H1 (cell line): ENCODE data around the gene CHRDL2. TPM values are rescaled to one million over a fixed set of nuclear protein-coding genes. Genes with fewer than 3 reads are reported as not detected.

Source experiments
- CTCF ChIA-PET: fragments of 300-600 bp; sonication (Branson Sonifier 250); formaldehyde crosslinking; loops from one replicate; lab custom pipeline; 2021; ENCODE audit not compliant: partially characterized antibody; lab: Charles Lee
- POLR2A ChIA-PET: fragments of 300-600 bp; sonication (Branson Sonifier 250); formaldehyde crosslinking; loops from one replicate; lab custom pipeline; 2021; ENCODE audit warnings: inconsistent platforms; ENCODE audit not compliant: partially characterized antibody; lab: Charles Lee
- DNase-seq, 2 experiments: peaks; one replicate each; pipeline versions ENCODE4 v3.0.0 to v3.0.0-alpha.2; 2010 to 2022; ENCODE audit warnings: low spot score in 2 of 2, low read depth in 1 of 2, mixed read lengths in 1 of 2
- FAIRE-seq: peaks from 2 replicates; lab custom pipeline; 2011; peaks lifted over from hg19 to GRCh38; lab: Jason Lieb, UNC
- H2AFZ ChIP-seq: 2 replicates; pipeline ENCODE4 v1.8.1; 2012; ENCODE audit warnings: low read length, inconsistent platforms
- H2AK5ac ChIP-seq: 2 replicates; pipeline ENCODE4 v1.6.1; 2013; ENCODE audit warnings: low read depth, low read length
- H2BK120ac ChIP-seq: replicated peaks from 2 replicates; pipeline ENCODE3; 2013; ENCODE audit warnings: low read depth, low read length, inconsistent platforms
- H2BK12ac ChIP-seq: 2 replicates; pipeline ENCODE4 v1.6.1; 2013; ENCODE audit warnings: low read depth, low read length
- H2BK15ac ChIP-seq: 2 replicates; pipeline ENCODE4 v1.6.1; 2013; ENCODE audit warnings: low read length
- H2BK20ac ChIP-seq: 2 replicates; pipeline ENCODE4 v1.6.1; 2013; ENCODE audit warnings: low read length
- H2BK5ac ChIP-seq: 2 replicates; pipeline ENCODE4 v1.6.1; 2013; ENCODE audit warnings: low read depth, low read length
- H3K14ac ChIP-seq: 2 replicates; pipeline ENCODE4 v1.6.1; 2013; ENCODE audit warnings: inconsistent platforms; ENCODE audit not compliant: insufficient read length
- H3K18ac ChIP-seq: 2 replicates; pipeline ENCODE4 v1.6.1; 2013; ENCODE audit warnings: low read length; ENCODE audit errors: extremely low read depth
- H3K23ac ChIP-seq: 2 replicates; pipeline ENCODE4 v1.6.1; 2013; ENCODE audit warnings: inconsistent platforms; ENCODE audit not compliant: insufficient read length
- H3K23me2 ChIP-seq: 2 replicates; pipeline ENCODE4 v1.6.1; 2013; ENCODE audit warnings: low read depth, low read length
- H3K27ac ChIP-seq: 2 replicates; pipeline ENCODE4 v1.6.1; 2011; ENCODE audit warnings: low read depth, low read length, inconsistent platforms
- H3K27me3 ChIP-seq, 4 experiments: replicated peaks in 1 of 4; 1 replicate in 1 of 4; 2 replicates in 3 of 4; pipeline versions ENCODE4 v1.6.1 to v1.8.1; 2011 to 2013; ENCODE audit warnings: low read length in 3 of 4, mild to moderate bottlenecking in 3 of 4, inconsistent platforms in 2 of 4, mixed read lengths in 2 of 4, moderate library complexity in 1 of 4; ENCODE audit not compliant: control insufficient read depth in 3 of 4, insufficient read depth in 3 of 4; ENCODE audit errors: extremely low read depth in 1 of 4
- H3K36me3 ChIP-seq, 4 experiments: 2 replicates each; pipeline versions ENCODE4 v1.6.1 to v1.8.1; 2011 to 2013; ENCODE audit warnings: mild to moderate bottlenecking in 4 of 4, low read length in 3 of 4, moderate library complexity in 2 of 4, control low read depth in 1 of 4, inconsistent platforms in 1 of 4; ENCODE audit not compliant: insufficient read depth in 4 of 4, control insufficient read depth in 2 of 4
- H3K4ac ChIP-seq: replicated peaks from 2 replicates; pipeline ENCODE3; 2013; ENCODE audit warnings: low read length, low read depth, mixed read lengths, inconsistent platforms; ENCODE audit not compliant: insufficient read length
- H3K4me1 ChIP-seq, 4 experiments: replicated peaks in 1 of 4; 1 replicate in 1 of 4; 2 replicates in 3 of 4; pipeline versions ENCODE4 v1.6.1 to v1.8.1; 2011 to 2013; ENCODE audit warnings: low read length in 3 of 4, inconsistent platforms in 2 of 4, mixed read lengths in 1 of 4; ENCODE audit not compliant: insufficient read depth in 4 of 4, control insufficient read depth in 3 of 4
- H3K4me2 ChIP-seq, 2 experiments: 2 replicates each; pipeline versions ENCODE4 v1.6.1 to v1.8.1; 2011 to 2013; ENCODE audit warnings: low read depth in 2 of 2, low read length in 2 of 2, control low read depth in 1 of 2, inconsistent platforms in 1 of 2, mild to moderate bottlenecking in 1 of 2; ENCODE audit not compliant: insufficient read depth in 1 of 2
- H3K4me3 ChIP-seq, 4 experiments: fragments of 200-600, 300-600 bp in 1 of 4; sonication (generic), shearing (Covaris generic), sonication (Bioruptor Twin) in 1 of 4; 2 replicates each; pipeline versions ENCODE4 v1.5.1 to v1.8.1; 2011 to 2016; ENCODE audit warnings: low read length in 4 of 4, low read depth in 3 of 4, control low read depth in 2 of 4, inconsistent platforms in 2 of 4, mild to moderate bottlenecking in 2 of 4, mixed read lengths in 1 of 4, moderate library complexity in 1 of 4; ENCODE audit not compliant: insufficient read depth in 2 of 4; ENCODE audit errors: extremely low read depth in 1 of 4
- H3K56ac ChIP-seq: replicated peaks from 2 replicates; pipeline ENCODE3; 2013; ENCODE audit warnings: low read depth, mild to moderate bottlenecking, mixed read lengths, low read length, inconsistent platforms; ENCODE audit not compliant: insufficient read length
- H3K79me1 ChIP-seq: 2 replicates; pipeline ENCODE4 v1.6.1; 2013; ENCODE audit warnings: low read depth, low read length, control low read depth
- H3K79me2 ChIP-seq, 2 experiments: 2 replicates each; pipeline versions ENCODE4 v1.6.1 to v1.8.1; 2012 to 2013; ENCODE audit warnings: low read length in 2 of 2, mild to moderate bottlenecking in 2 of 2, inconsistent platforms in 1 of 2; ENCODE audit not compliant: insufficient read depth in 2 of 2, control insufficient read depth in 1 of 2
- H3K9ac ChIP-seq, 4 experiments: replicated peaks in 1 of 4; 1 replicate in 1 of 4; 2 replicates in 3 of 4; pipeline versions ENCODE4 v1.6.1 to v1.8.1; 2011 to 2013; ENCODE audit warnings: low read depth in 3 of 4, low read length in 3 of 4, control low read depth in 2 of 4, mild to moderate bottlenecking in 2 of 4, moderate library complexity in 2 of 4, inconsistent platforms in 1 of 4; ENCODE audit errors: extremely low read depth in 1 of 4
- H3K9me3 ChIP-seq, 2 experiments: 2 replicates each; pipeline versions ENCODE4 v1.6.1 to v1.8.1; 2012 to 2013; ENCODE audit warnings: mild to moderate bottlenecking in 2 of 2, moderate library complexity in 2 of 2, control low read depth in 1 of 2, inconsistent platforms in 1 of 2, low read depth in 1 of 2, low read length in 1 of 2, mixed read lengths in 1 of 2; ENCODE audit not compliant: insufficient read depth in 2 of 2
- H4K20me1 ChIP-seq, 2 experiments: replicated peaks in 1 of 2; 2 replicates each; pipeline versions ENCODE3 to v1.8.1; 2011 to 2013; ENCODE audit warnings: inconsistent platforms in 2 of 2, low read length in 2 of 2, mild to moderate bottlenecking in 1 of 2; ENCODE audit not compliant: insufficient read depth in 2 of 2, control insufficient read depth in 1 of 2
- H4K5ac ChIP-seq: 2 replicates; pipeline ENCODE4 v1.6.1; 2013; ENCODE audit warnings: low read length, low read depth, mixed read lengths, inconsistent platforms; ENCODE audit not compliant: insufficient read length
- H4K8ac ChIP-seq: 2 replicates; pipeline ENCODE4 v1.8.0; 2013; ENCODE audit warnings: mild to moderate bottlenecking, moderate library complexity, low read length, inconsistent platforms; ENCODE audit not compliant: insufficient read depth; ENCODE audit errors: extremely low read depth
- H4K91ac ChIP-seq: replicated peaks from 2 replicates; pipeline ENCODE3; 2013; ENCODE audit warnings: low read length, mixed read lengths, inconsistent platforms; ENCODE audit not compliant: insufficient read length
- FOSL1 ChIP-seq: IDR thresholded peaks from 2 replicates; pipeline ENCODE4 v1.6.1; 2011; ENCODE audit warnings: mild to moderate bottlenecking, low read depth, low read length, moderate library complexity; ENCODE audit not compliant: insufficient read depth
- SP4 ChIP-seq: IDR thresholded peaks from 2 replicates; pipeline ENCODE4 v1.6.1; 2012; ENCODE audit warnings: low read length, inconsistent platforms
- WGBS, 2 experiments: shearing (Covaris generic) in 1 of 2; methylation state at CpG; one replicate each; pipeline versions ENCODE4 v1.1.6 to v1.1.7; 2013 to 2015; ENCODE audit warnings: low lambda C conversion rate in 2 of 2, mixed read lengths in 2 of 2, inconsistent platforms in 1 of 2, low coverage in 1 of 2, missing lambda C conversion rate in 1 of 2; ENCODE audit not compliant: insufficient replicate concordance in 2 of 2, insufficient coverage in 1 of 2, insufficient read length in 1 of 2; ENCODE audit errors: extremely low coverage in 1 of 2, missing lambda C conversion rate in 1 of 2; 5-methylcytosine and 5-hydroxymethylcytosine counted together
- polyA plus RNA-seq, 7 experiments: library from polyadenylated mRNA; depleted of rRNA in 3 of 7; stranded (reverse) in 5 of 7; unstranded in 2 of 7; fragments of >200 nt in 5 of 7; fragments of 200-250 nt in 2 of 7; gene quantifications; 1 replicate in 5 of 7; 2 replicates in 1 of 7; 4 replicates in 1 of 7; pipeline versions ENCODE4 v1.2.1 to v1.2.3, GENCODE V29; 2011 to 2013; ENCODE audit warnings: missing spikeins in 2 of 7, mixed read lengths in 2 of 7
- total RNA-seq: library from RNA; stranded (reverse); fragmentation: NEBNext Ultra II Directional; extraction: Animal tissue kit (Norgen Biotek cat#: 25700); gene quantifications from 2 replicates; pipeline ENCODE4 v1.2.1, GENCODE V29; 2021
- TF ChIP-seq, protein P1 (sequence below): IDR thresholded peaks from 2 replicates; pipeline ENCODE4 v1.6.1; 2011; ENCODE audit warnings: low read length, improper control_type of control experiment

CHRDL2 gene
- total and polyA plus RNA-seq, 2 of the 8 experiments (the other 6 are each of a cell fraction or from before 2014, with no cell fraction given), result 0.26 to 0.48 TPM

GRCh38 chr11:74751303-74751702 lies 20.1 kb upstream of the CHRDL2 start:
- Histone ChIP-seq H3K9me3 (no peaks in the 10 kb centered on the region), H3K4ac (no peak overlapping the region), H4K91ac (no peak overlapping the region), H3K23ac (no peak overlapping the region), H4K8ac (no peak overlapping the region), H3K27ac (no peak overlapping the region), H3K79me2 (peaks cover 0 to 60% of the 10 kb centered on the region in 2 experiments; a peak in 2 of 4 replicates), H3K9ac (no peak overlapping the region), H3K79me1 (peaks cover 5% of the 10 kb centered on the region), H3K23me2 (peaks cover 9% of the 10 kb centered on the region; the same call in 1 of the 2 replicates), H2BK120ac (no peak overlapping the region), H2BK15ac (no peak overlapping the region), H3K4me2 (no peak overlapping the region), H3K56ac (no peak overlapping the region), H3K4me3 (no peak overlapping the region), H3K36me3 (no peaks in the 10 kb centered on the region), H3K14ac (no peak overlapping the region), H3K27me3 (peaks cover 0 to 2% (median 0%) of the 10 kb centered on the region in 4 experiments; a peak in 1 of 7 replicates), H2AFZ (no peak overlapping the region), H4K5ac (no peak overlapping the region), H2BK5ac (no peak overlapping the region), H4K20me1 (peaks cover 0 to 3% of the 10 kb centered on the region in 2 experiments), H2BK20ac (no peak overlapping the region), H2AK5ac (no peak overlapping the region), H3K18ac (no peak overlapping the region), H3K4me1 (peaks cover 6 to 13% (median 7%) of the 10 kb centered on the region in 4 experiments; a peak in 6 of 7 replicates), H2BK12ac (no peak overlapping the region)
- ChIA-PET POLR2A (interaction anchor here (0.8 to 1.2 kb wide), 2 partner anchors 21 to 34 kb away, joined by 3 read pairs; no protein-coding TSS in a partner anchor), CTCF (no interaction called here)
- 83% methylated on average over 2 of the region's 2 CpGs; no CpG with 5 or more reads in 1 of the 2 experiments for WGBS, 2 experiments
- FAIRE-seq (no peak), DNase-seq (no peak)
- no peak for TF ChIP-seq FOSL1
- TF ChIP-seq, protein P1, sequence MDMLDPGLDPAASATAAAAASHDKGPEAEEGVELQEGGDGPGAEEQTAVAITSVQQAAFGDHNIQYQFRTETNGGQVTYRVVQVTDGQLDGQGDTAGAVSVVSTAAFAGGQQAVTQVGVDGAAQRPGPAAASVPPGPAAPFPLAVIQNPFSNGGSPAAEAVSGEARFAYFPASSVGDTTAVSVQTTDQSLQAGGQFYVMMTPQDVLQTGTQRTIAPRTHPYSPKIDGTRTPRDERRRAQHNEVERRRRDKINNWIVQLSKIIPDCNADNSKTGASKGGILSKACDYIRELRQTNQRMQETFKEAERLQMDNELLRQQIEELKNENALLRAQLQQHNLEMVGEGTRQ, result no peak
- no peak for TF ChIP-seq SP4
